Measurements from ENCODE around the gene GREM1. TPM values are rescaled to one million over a fixed set of nuclear protein-coding genes. Genes with fewer than 3 reads are reported as not detected.

Gene GREM1
- total and polyA plus RNA-seq, 4 donors, result 0.50 to 6.0 (median 1.5) TPM

GRCh38 chr15:32677238-32677750 is 40.5 kb upstream of the GREM1 start:
- Histone ChIP-seq H3K27ac (ENCODE audit: low read depth, low read length) (no peak overlapping the region), H3K9me3 (ENCODE audit: control insufficient read depth, insufficient read depth, low read length) (no peaks in the 10 kb centered on the region), H3K4me3 (ENCODE audit: low read depth, low read length) (no peak overlapping the region), H3K27me3 (ENCODE audit: control insufficient read depth, insufficient read depth, low read length) (no peaks in the 10 kb centered on the region), H3K36me3 (ENCODE audit: control insufficient read depth, insufficient read depth, low read length) (peaks cover 1% of the 10 kb centered on the region), H3K4me1 (ENCODE audit: control insufficient read depth, insufficient read depth, low read length) (peaks cover 2% of the 10 kb centered on the region)
- DNase-seq (ENCODE audit: low read depth in 4 of 6, low spot score in 6 of 6), result no peak
- WGBS (ENCODE audit: insufficient coverage), result no CpG with 5 or more reads among the region's 5 CpGs

GRCh38 chr15:32679298-32679690 is 38.5 kb upstream of the GREM1 start:
- 100% methylated on average over 4 of the region's 4 CpGs for WGBS (ENCODE audit: insufficient coverage)
- no peak for DNase-seq (ENCODE audit: low read depth in 4 of 6, low spot score in 6 of 6)
- H3K4me1 ChIP-seq (ENCODE audit: control insufficient read depth, insufficient read depth, low read length), result no peaks in the 10 kb centered on the region
- H3K27me3 ChIP-seq (ENCODE audit: control insufficient read depth, insufficient read depth, low read length), result no peaks in the 10 kb centered on the region
- H3K36me3 ChIP-seq (ENCODE audit: control insufficient read depth, insufficient read depth, low read length), result no peaks in the 10 kb centered on the region
- no peak overlapping the region for H3K4me3 ChIP-seq (ENCODE audit: low read depth, low read length)
- H3K9me3 ChIP-seq (ENCODE audit: control insufficient read depth, insufficient read depth, low read length), result no peaks in the 10 kb centered on the region
- H3K27ac ChIP-seq (ENCODE audit: low read depth, low read length), result no peak overlapping the region

GRCh38 chr15:32682569-32682968 is 35.2 kb upstream of the GREM1 start:
- DNase-seq (ENCODE audit: low read depth in 4 of 6, low spot score in 6 of 6), result no peak
- Histone ChIP-seq H3K27me3 (ENCODE audit: control insufficient read depth, insufficient read depth, low read length) (no peaks in the 10 kb centered on the region), H3K9me3 (ENCODE audit: control insufficient read depth, insufficient read depth, low read length) (no peaks in the 10 kb centered on the region), H3K27ac (ENCODE audit: low read depth, low read length) (no peak overlapping the region), H3K4me3 (ENCODE audit: low read depth, low read length) (no peak overlapping the region), H3K36me3 (ENCODE audit: control insufficient read depth, insufficient read depth, low read length) (no peaks in the 10 kb centered on the region), H3K4me1 (ENCODE audit: control insufficient read depth, insufficient read depth, low read length) (no peaks in the 10 kb centered on the region)
- 80% methylated on average over 1 of the region's 3 CpGs for WGBS (ENCODE audit: insufficient coverage)

GRCh38 chr15:32682977-32683630 is 34.7 kb upstream of the GREM1 start:
- Histone ChIP-seq H3K27me3 (ENCODE audit: control insufficient read depth, insufficient read depth, low read length) (no peaks in the 10 kb centered on the region), H3K4me3 (ENCODE audit: low read depth, low read length) (no peak overlapping the region), H3K4me1 (ENCODE audit: control insufficient read depth, insufficient read depth, low read length) (no peaks in the 10 kb centered on the region), H3K36me3 (ENCODE audit: control insufficient read depth, insufficient read depth, low read length) (no peaks in the 10 kb centered on the region), H3K9me3 (ENCODE audit: control insufficient read depth, insufficient read depth, low read length) (no peaks in the 10 kb centered on the region), H3K27ac (ENCODE audit: low read depth, low read length) (no peak overlapping the region)
- no peak for DNase-seq (ENCODE audit: low read depth in 4 of 6, low spot score in 6 of 6)
- WGBS (ENCODE audit: insufficient coverage), result no CpG with 5 or more reads among the region's 2 CpGs

GRCh38 chr15:32683906-32684584 is 33.8 kb upstream of the GREM1 start:
- no peaks in the 10 kb centered on the region for H3K27me3 ChIP-seq (ENCODE audit: control insufficient read depth, insufficient read depth, low read length)
- H3K27ac ChIP-seq (ENCODE audit: low read depth, low read length), result no peak overlapping the region
- no peaks in the 10 kb centered on the region for H3K4me1 ChIP-seq (ENCODE audit: control insufficient read depth, insufficient read depth, low read length)
- H3K9me3 ChIP-seq (ENCODE audit: control insufficient read depth, insufficient read depth, low read length), result no peaks in the 10 kb centered on the region
- no peak overlapping the region for H3K4me3 ChIP-seq (ENCODE audit: low read depth, low read length)
- 75% methylated on average over 4 of the region's 8 CpGs for WGBS (ENCODE audit: insufficient coverage)
- peak in 1 of 6 donors; percentile 26 for DNase-seq (ENCODE audit: low read depth in 4 of 6, low spot score in 6 of 6)
- no peaks in the 10 kb centered on the region for H3K36me3 ChIP-seq (ENCODE audit: control insufficient read depth, insufficient read depth, low read length)

- H3K27ac ChIP-seq (ENCODE audit: low read depth, low read length), result no peak overlapping the region
- no peak for DNase-seq (ENCODE audit: low read depth in 4 of 6, low spot score in 6 of 6)
- H3K36me3 ChIP-seq (ENCODE audit: control insufficient read depth, insufficient read depth, low read length), result peaks cover 3% of the 10 kb centered on the region
- H3K27me3 ChIP-seq (ENCODE audit: control insufficient read depth, insufficient read depth, low read length), result no peaks in the 10 kb centered on the region
- WGBS (ENCODE audit: insufficient coverage), result no CpG with 5 or more reads among the region's 1 CpG
- no peak overlapping the region for H3K4me3 ChIP-seq (ENCODE audit: low read depth, low read length)
- no peaks in the 10 kb centered on the region for H3K4me1 ChIP-seq (ENCODE audit: control insufficient read depth, insufficient read depth, low read length)
- no peaks in the 10 kb centered on the region for H3K9me3 ChIP-seq (ENCODE audit: control insufficient read depth, insufficient read depth, low read length)
Observed at GRCh38 chr15:32685576-32685975, 32.2 kb upstream of the GREM1 start.

GRCh38 chr15:32687556-32687955 is 30.2 kb upstream of the GREM1 start:
- no peaks in the 10 kb centered on the region for H3K4me1 ChIP-seq (ENCODE audit: control insufficient read depth, insufficient read depth, low read length)
- H3K27ac ChIP-seq (ENCODE audit: low read depth, low read length), result no peak overlapping the region
- no peaks in the 10 kb centered on the region for H3K9me3 ChIP-seq (ENCODE audit: control insufficient read depth, insufficient read depth, low read length)
- no peaks in the 10 kb centered on the region for H3K27me3 ChIP-seq (ENCODE audit: control insufficient read depth, insufficient read depth, low read length)
- no peak for DNase-seq (ENCODE audit: low read depth in 4 of 6, low spot score in 6 of 6)
- no peak overlapping the region for H3K4me3 ChIP-seq (ENCODE audit: low read depth, low read length)
- peaks cover 3% of the 10 kb centered on the region for H3K36me3 ChIP-seq (ENCODE audit: control insufficient read depth, insufficient read depth, low read length)
- 100% methylated on average over 1 of the region's 5 CpGs for WGBS (ENCODE audit: insufficient coverage)

GRCh38 chr15:32688151-32688639 is 29.6 kb upstream of the GREM1 start:
- WGBS (ENCODE audit: insufficient coverage), result 0% methylated on average over 1 of the region's 2 CpGs
- H3K36me3 ChIP-seq (ENCODE audit: control insufficient read depth, insufficient read depth, low read length), result peaks cover 3% of the 10 kb centered on the region
- no peaks in the 10 kb centered on the region for H3K27me3 ChIP-seq (ENCODE audit: control insufficient read depth, insufficient read depth, low read length)
- no peaks in the 10 kb centered on the region for H3K4me1 ChIP-seq (ENCODE audit: control insufficient read depth, insufficient read depth, low read length)
- no peaks in the 10 kb centered on the region for H3K9me3 ChIP-seq (ENCODE audit: control insufficient read depth, insufficient read depth, low read length)
- DNase-seq (ENCODE audit: low read depth in 4 of 6, low spot score in 6 of 6), result no peak
- no peak overlapping the region for H3K4me3 ChIP-seq (ENCODE audit: low read depth, low read length)
- H3K27ac ChIP-seq (ENCODE audit: low read depth, low read length), result no peak overlapping the region

GRCh38 chr15:32690941-32691688 is 26.7 kb upstream of the GREM1 start:
- H3K36me3 ChIP-seq (ENCODE audit: control insufficient read depth, insufficient read depth, low read length), result peaks cover 3% of the 10 kb centered on the region
- H3K4me3 ChIP-seq (ENCODE audit: low read depth, low read length), result no peak overlapping the region
- 68% methylated on average over 4 of the region's 8 CpGs for WGBS (ENCODE audit: insufficient coverage)
- no peaks in the 10 kb centered on the region for H3K4me1 ChIP-seq (ENCODE audit: control insufficient read depth, insufficient read depth, low read length)
- DNase-seq (ENCODE audit: low read depth in 4 of 6, low spot score in 6 of 6), result no peak
- H3K9me3 ChIP-seq (ENCODE audit: control insufficient read depth, insufficient read depth, low read length), result no peaks in the 10 kb centered on the region
- H3K27me3 ChIP-seq (ENCODE audit: control insufficient read depth, insufficient read depth, low read length), result no peaks in the 10 kb centered on the region
- H3K27ac ChIP-seq (ENCODE audit: low read depth, low read length), result no peak overlapping the region

All from spinal cord (tissue), 10 donors.